NT2/D1 (cell line): Measurements from ENCODE around the gene DRICH1.

Source experiments
- SUZ12 ChIP-seq: IDR thresholded peaks from 2 replicates; pipeline ENCODE4 v1.6.1; 2011; ENCODE audit not compliant: insufficient read length, insufficient read depth; ENCODE audit errors: extremely low read depth
- YY1 ChIP-seq: IDR thresholded peaks from 2 replicates; pipeline ENCODE4 v1.6.1; 2011; ENCODE audit not compliant: insufficient read length, insufficient read depth
- ZNF274 ChIP-seq: IDR thresholded peaks from 2 replicates; pipeline ENCODE4 v1.6.1; 2011; ENCODE audit warnings: mild to moderate bottlenecking, low read depth, low read length

- TF ChIP-seq YY1: no peak
- TF ChIP-seq ZNF274: no peak
- no peak for TF ChIP-seq SUZ12
Observed at GRCh38 chr22:23581260-23581650, 50.9 kb downstream of the DRICH1 start.
